SK-N-SH (cell line): ENCODE measurements around the gene INO80C. TPM values are rescaled to one million over a fixed set of nuclear protein-coding genes. Genes with fewer than 3 reads are reported as not detected.

Experiments
- CTCF ChIA-PET: fragments of 300-600, 350-600 bp; formaldehyde crosslinking; extraction: SDS; loops from one replicate; lab custom pipeline; 2021; lab: Yijun Ruan, JAX
- POLR2A ChIA-PET: fragments of 350-600 bp; sonication (Branson Sonifier 250); formaldehyde crosslinking; extraction: SDS; loops from one replicate; lab custom pipeline; 2020; ENCODE audit warnings: antibody characterized with exemption, inconsistent platforms; lab: Yijun Ruan, JAX
- DNase-seq: peaks from one replicate; pipeline ENCODE4 v3.0.0; 2012
- H2AFZ ChIP-seq: fragments of 200-600 bp; sonication (generic); 2 replicates; pipeline ENCODE4 v1.8.1; 2016; ENCODE audit warnings: antibody characterized with exemption, mild to moderate bottlenecking, low read depth
- H3F3A ChIP-seq: fragments of 200-600 bp; sonication (generic); replicated peaks from 2 replicates; pipeline ENCODE3; 2016; ENCODE audit warnings: antibody characterized with exemption, mild to moderate bottlenecking; ENCODE audit not compliant: insufficient read depth
- H3K27ac ChIP-seq, 2 experiments: fragments of 200-500 bp in 1 of 2; fragments of 200-600 bp in 1 of 2; sonication (Bioruptor generic) in 1 of 2; sonication (generic), shearing (Covaris generic) in 1 of 2; 2 replicates each; pipeline versions ENCODE4 v1.5.1 to v1.6.1; 2014 to 2016; ENCODE audit warnings: low read depth in 2 of 2, inconsistent platforms in 1 of 2, low read length in 1 of 2, mild to moderate bottlenecking in 1 of 2, mixed read lengths in 1 of 2
- H3K27me3 ChIP-seq: fragments of 200-600 bp; sonication (generic), shearing (Covaris generic); 2 replicates; pipeline ENCODE4 v1.6.1; 2016; ENCODE audit warnings: mixed run types; ENCODE audit not compliant: insufficient read depth
- H3K36me3 ChIP-seq, 2 experiments: fragments of 200-500 bp in 1 of 2; fragments of 200-600 bp in 1 of 2; sonication (Bioruptor generic) in 1 of 2; sonication (generic) in 1 of 2; replicated peaks in 1 of 2; 2 replicates each; pipeline versions ENCODE3 to v1.5.1; 2014 to 2016; ENCODE audit warnings: low read length in 1 of 2, mild to moderate bottlenecking in 1 of 2; ENCODE audit not compliant: insufficient read depth in 2 of 2, control insufficient read depth in 1 of 2
- H3K4me1 ChIP-seq, 2 experiments: fragments of 200-500 bp in 1 of 2; fragments of 200-600 bp in 1 of 2; sonication (Bioruptor generic) in 1 of 2; sonication (generic), shearing (Covaris generic) in 1 of 2; 2 replicates each; pipeline versions ENCODE4 v1.5.1 to v1.6.1; 2014 to 2016; ENCODE audit warnings: low read depth in 1 of 2, low read length in 1 of 2, mixed run types in 1 of 2; ENCODE audit not compliant: insufficient read depth in 2 of 2, control insufficient read depth in 1 of 2
- H3K4me2 ChIP-seq: fragments of 200-600 bp; sonication (generic), shearing (Covaris generic); 2 replicates; pipeline ENCODE4 v1.6.1; 2017; ENCODE audit warnings: mixed run types
- H3K4me3 ChIP-seq, 2 experiments: fragments of 200-500 bp in 1 of 2; fragments of 200-600 bp in 1 of 2; sonication (Bioruptor generic) in 1 of 2; sonication (generic), shearing (Covaris generic) in 1 of 2; 2 replicates each; pipeline versions ENCODE4 v1.5.1 to v1.8.1; 2014 to 2016; ENCODE audit warnings: low read depth in 2 of 2, inconsistent platforms in 1 of 2, low read length in 1 of 2, mild to moderate bottlenecking in 1 of 2, mixed read lengths in 1 of 2, moderate library complexity in 1 of 2
- H3K79me2 ChIP-seq: fragments of 200-600 bp; sonication (generic); 2 replicates; pipeline ENCODE4 v1.8.1; 2017; ENCODE audit warnings: mild to moderate bottlenecking; ENCODE audit not compliant: insufficient read depth
- H3K9ac ChIP-seq: fragments of 200-600 bp; sonication (generic); 2 replicates; pipeline ENCODE4 v1.6.1; 2017; ENCODE audit warnings: mixed run types
- H3K9me2 ChIP-seq: fragments of 200-600 bp; sonication (generic); 2 replicates; pipeline ENCODE4 v1.6.1; 2017; ENCODE audit warnings: mixed run types
- H3K9me3 ChIP-seq: fragments of 200-600 bp; sonication (generic); 2 replicates; pipeline ENCODE4 v1.6.1; 2017; ENCODE audit warnings: mixed run types, mild to moderate bottlenecking, moderate library complexity
- H4K20me1 ChIP-seq: fragments of 200-600 bp; sonication (generic); 2 replicates; pipeline ENCODE4 v1.6.1; 2017; ENCODE audit warnings: mild to moderate bottlenecking, mixed run types; ENCODE audit not compliant: insufficient read depth
- CHD2 ChIP-seq: fragments of 150-350 bp; IDR thresholded peaks from 2 replicates; pipeline ENCODE4 v1.6.1; 2018; ENCODE audit warnings: low read length; ENCODE audit not compliant: partially characterized antibody
- CTCF ChIP-seq: fragments of 200-600 bp; sonication (generic); IDR thresholded peaks from 2 replicates; pipeline ENCODE4 v1.6.1; 2017; ENCODE audit warnings: antibody characterized with exemption, mild to moderate bottlenecking, moderate library complexity
- EP300 ChIP-seq, 2 experiments: IDR thresholded peaks; 2 replicates each; pipeline versions ENCODE4 v1.4.0 to v1.6.1; 2012; ENCODE audit warnings: borderline replicate concordance in 1 of 2, low read depth in 1 of 2, low read length in 1 of 2
- GATA2 ChIP-seq: sonication (generic); formaldehyde crosslinking; IDR thresholded peaks from 2 replicates; pipeline ENCODE4 v1.5.0; 2020; ENCODE audit warnings: mild to moderate bottlenecking, missing genetic modification reagents
- MXI1 ChIP-seq: IDR thresholded peaks from 2 replicates; pipeline ENCODE4 v1.6.1; 2012; ENCODE audit warnings: mild to moderate bottlenecking, low read depth, low read length, improper control_type of control experiment
- ZBTB33 ChIP-seq: IDR thresholded peaks from 2 replicates; pipeline ENCODE4 v1.4.0; 2012; ENCODE audit warnings: low read depth, borderline replicate concordance
- WGBS: methylation state at CpG from one replicate; pipeline ENCODE4 v1.1.6; 2017; ENCODE audit warnings: low lambda C conversion rate; 5-methylcytosine and 5-hydroxymethylcytosine counted together
- polyA plus RNA-seq, 3 experiments: library from polyadenylated mRNA; depleted of rRNA; stranded (reverse); fragments of >200 nt; gene quantifications; 2 replicates each; pipeline ENCODE4 v1.2.3, GENCODE V29; 2012
- TF ChIP-seq, protein P1 (sequence below): fragments of 150-350 bp; IDR thresholded peaks from 2 replicates; pipeline ENCODE4 v1.6.1; 2016; ENCODE audit warnings: mild to moderate bottlenecking, low read depth, low read length

INO80C gene
- polyA plus RNA-seq, 1 of the 3 experiments (the other 2 are of a cell fraction), result 17.0 TPM

DNA sequence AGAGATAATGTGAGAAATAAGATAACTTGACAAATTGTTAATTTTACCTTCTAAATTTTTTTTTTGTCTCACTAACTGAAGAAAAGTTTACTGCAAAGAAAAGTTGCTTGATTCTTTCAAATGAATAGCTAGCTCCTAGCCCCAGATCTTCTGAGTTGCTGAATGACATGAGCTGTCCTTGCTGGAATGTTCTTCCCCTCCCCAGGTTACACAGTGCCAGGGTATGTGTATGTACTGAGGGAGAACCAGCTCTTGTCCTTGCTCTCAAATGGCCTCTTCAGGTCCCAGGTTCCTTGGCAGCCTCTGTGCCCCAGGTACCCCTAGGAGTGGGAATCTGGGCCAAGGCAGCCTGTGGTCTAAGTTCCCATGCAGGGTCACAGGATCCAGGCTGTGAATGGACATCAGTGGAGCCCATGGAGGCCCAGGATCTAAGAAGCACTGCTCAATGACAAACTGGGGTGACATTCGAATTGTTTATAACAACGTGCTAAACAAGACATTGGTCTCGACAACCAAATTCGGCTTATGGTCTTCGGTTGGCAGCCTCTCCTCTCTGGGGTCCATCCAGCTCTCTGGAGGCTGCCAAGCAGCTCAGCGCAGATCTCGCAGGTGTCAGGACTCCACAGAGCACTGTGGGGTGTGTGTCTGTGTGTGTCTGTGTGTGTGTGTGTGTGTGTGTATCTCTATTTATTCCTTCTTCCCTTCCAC is 17.1 kb upstream of the INO80C start:
- Histone ChIP-seq H3K27ac (no peak overlapping the region), H3K4me1 (no peaks in the 10 kb centered on the region; a peak in 1 of 4 replicates), H3K9me3 (no peaks in the 10 kb centered on the region), H3K4me2 (no peak overlapping the region), H3K27me3 (no peaks in the 10 kb centered on the region), H3K79me2 (no peaks in the 10 kb centered on the region), H3K9me2 (no peaks in the 10 kb centered on the region), H4K20me1 (no peaks in the 10 kb centered on the region), H3K4me3 (no peak overlapping the region), H3F3A (no peaks in the 10 kb centered on the region), H2AFZ (no peak overlapping the region), H3K9ac (no peak overlapping the region), H3K36me3 (no peaks in the 10 kb centered on the region)
- no peak for DNase-seq
- WGBS, result 75% methylated on average over 5 of the region's 7 CpGs
- CTCF ChIA-PET, result no interaction called here
- POLR2A ChIA-PET, result interaction anchor here (0.5 kb wide), 1 partner anchor 66 kb away, joined by 3 read pairs; no protein-coding TSS in a partner anchor
- no peak for TF ChIP-seq GATA2 (CRISPR knock-in tag)

- Histone ChIP-seq H3K9me3 (no peaks in the 10 kb centered on the region), H2AFZ (no peak overlapping the region), H3K27ac (no peak overlapping the region), H3K4me1 (no peaks in the 10 kb centered on the region; a peak in 1 of 4 replicates), H3K9me2 (no peaks in the 10 kb centered on the region), H4K20me1 (no peaks in the 10 kb centered on the region), H3F3A (no peaks in the 10 kb centered on the region), H3K4me3 (no peak overlapping the region), H3K27me3 (no peaks in the 10 kb centered on the region), H3K36me3 (no peaks in the 10 kb centered on the region), H3K9ac (no peak overlapping the region), H3K4me2 (no peak overlapping the region), H3K79me2 (no peaks in the 10 kb centered on the region)
- WGBS, result 81% methylated on average over 2 of the region's 2 CpGs
- TF ChIP-seq CHD2 (no peak), CTCF (no peak), ZBTB33 (no peak), MXI1 (no peak), EP300 (IDR thresholded peaks at IDR 0.05; ENCODE audit: borderline replicate concordance in 1 of 2, low read depth in 1 of 2, low read length in 1 of 2) (no peak)
- TF ChIP-seq, protein P1, sequence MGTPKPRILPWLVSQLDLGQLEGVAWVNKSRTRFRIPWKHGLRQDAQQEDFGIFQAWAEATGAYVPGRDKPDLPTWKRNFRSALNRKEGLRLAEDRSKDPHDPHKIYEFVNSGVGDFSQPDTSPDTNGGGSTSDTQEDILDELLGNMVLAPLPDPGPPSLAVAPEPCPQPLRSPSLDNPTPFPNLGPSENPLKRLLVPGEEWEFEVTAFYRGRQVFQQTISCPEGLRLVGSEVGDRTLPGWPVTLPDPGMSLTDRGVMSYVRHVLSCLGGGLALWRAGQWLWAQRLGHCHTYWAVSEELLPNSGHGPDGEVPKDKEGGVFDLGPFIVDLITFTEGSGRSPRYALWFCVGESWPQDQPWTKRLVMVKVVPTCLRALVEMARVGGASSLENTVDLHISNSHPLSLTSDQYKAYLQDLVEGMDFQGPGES, result no peak
- POLR2A ChIA-PET, result no interaction called here
- CTCF ChIA-PET, result no interaction called here
- DNase-seq, result no peak
Observed at GRCh38 chr18:35514283-35514682, 16.5 kb upstream of the INO80C start.
